Stimulated activated CD8-positive, alpha-beta memory T cell treated with anti-CD3 and anti-CD28 coated beads, Interleukin-7, amount 100 ng/mL, for 1 hour (primary cell): ENCODE results near the gene TMSB4X.
"Not testable (repeated sequence)": the region's sequence is repeated elsewhere in the genome, so short reads cannot be mapped to it uniquely, and the experiment has no call there.

ENCODE experiments used
- DNase-seq, 2 donors: peaks; one replicate each; pipeline ENCODE4 v3.0.0-alpha.2; 2020; ENCODE audit warnings: low read depth in 2 of 2

Gene TMSB4X

GRCh38 chrX:12974796-12975669, at the start of gene TMSB4X:
Gene TMSB4X, plus strand, starts transcription at chrX:12975110.
- DNase-seq, result peak; percentile 68 to 71

GRCh38 chrX:12929701-12930100, 45.2 kb upstream of the TMSB4X start:
- DNase-seq, result no peak

GRCh38 chrX:12930150-12930549, 44.8 kb upstream of the TMSB4X start:
- no peak for DNase-seq

GRCh38 chrX:12932244-12932643, 42.7 kb upstream of the TMSB4X start:
- DNase-seq, result no peak

- DNase-seq, result no peak
These were observed 40.1 kb upstream of the TMSB4X start for GRCh38 chrX:12934850-12935249.

- no peak for DNase-seq
These were observed 38.0 kb upstream of the TMSB4X start for GRCh38 chrX:12936947-12937346.

- not testable (repeated sequence) for DNase-seq
These were observed 34.4 kb upstream of the TMSB4X start for GRCh38 chrX:12940471-12940870.

GRCh38 chrX:12943592-12943991, 31.3 kb upstream of the TMSB4X start:
- not testable (repeated sequence) for DNase-seq

- DNase-seq, result not testable (repeated sequence)
These were observed 30.5 kb upstream of the TMSB4X start for GRCh38 chrX:12944452-12944851.

GRCh38 chrX:12945494-12945893, 29.4 kb upstream of the TMSB4X start:
- no peak for DNase-seq

GRCh38 chrX:12946406-12946805, 28.5 kb upstream of the TMSB4X start:
- no peak for DNase-seq

GRCh38 chrX:12946838-12947544, 27.9 kb upstream of the TMSB4X start:
- DNase-seq, result peak; percentile 51 to 53

- no peak for DNase-seq
These were observed 27.2 kb upstream of the TMSB4X start for GRCh38 chrX:12947545-12948235.

- DNase-seq, result no peak
These were observed 26.4 kb upstream of the TMSB4X start for GRCh38 chrX:12948495-12948894.

- DNase-seq, result no peak
These were observed 25.5 kb upstream of the TMSB4X start for GRCh38 chrX:12949205-12949926.

- DNase-seq, result peak; percentile 55 to 76
These were observed 24.8 kb upstream of the TMSB4X start for GRCh38 chrX:12949927-12950656.

GRCh38 chrX:12950851-12951594, 23.9 kb upstream of the TMSB4X start:
- DNase-seq, result no peak

GRCh38 chrX:12951595-12951975, 23.3 kb upstream of the TMSB4X start:
- DNase-seq, result no peak

- DNase-seq, result no peak
These were observed 21.5 kb upstream of the TMSB4X start for GRCh38 chrX:12953420-12953819.

GRCh38 chrX:12954376-12954775, 20.5 kb upstream of the TMSB4X start:
- DNase-seq, result no peak
